Pons (tissue), 1 donor: ENCODE data around the gene ZRSR2.

Experiments
- DNase-seq: peaks from one replicate; pipeline ENCODE4 v3.0.0-alpha.2; 2016; ENCODE audit warnings: low spot score

The ZRSR2 gene

GRCh38 chrX:15853586-15854079 lies 63.3 kb downstream of the ZRSR2 start:
- no peak for DNase-seq

DNA sequence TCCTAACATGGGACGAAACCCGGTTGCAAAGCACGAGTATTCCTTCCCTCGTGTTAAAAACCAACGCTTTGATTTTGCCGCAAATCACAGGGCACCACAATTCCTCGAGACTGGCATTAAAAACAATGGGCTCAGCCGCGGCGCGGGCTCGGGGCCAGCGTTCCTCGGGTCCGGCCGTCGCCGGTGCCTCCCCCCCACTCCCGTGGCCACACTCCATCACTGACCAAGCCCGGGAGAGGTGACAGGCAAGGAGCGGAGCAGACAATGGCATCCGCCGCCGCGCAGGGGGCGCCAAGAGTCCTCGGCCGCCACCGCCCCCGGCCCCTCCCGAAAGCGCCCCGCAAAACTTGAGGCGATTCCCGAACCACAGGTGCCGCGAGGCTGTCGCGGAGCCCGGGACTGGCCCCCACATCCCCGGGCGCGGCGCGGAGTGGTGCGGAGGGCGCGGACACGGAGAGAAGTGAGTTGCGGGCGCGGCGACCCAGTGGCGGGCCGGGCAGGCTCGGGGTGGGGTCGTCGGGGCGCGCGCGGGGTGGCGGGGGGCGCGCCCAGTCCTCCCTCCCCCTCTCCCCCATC lies 63.9 kb downstream of the ZRSR2 start:
- DNase-seq, result no peak

GRCh38 chrX:15854712-15855567 lies 64.7 kb downstream of the ZRSR2 start, which contains the start of gene AP1S2:
Gene AP1S2 (minus strand): TSS chrX:15854813. CDS start chrX:15852524, 2,289 bp downstream.
- DNase-seq, result peak; percentile 91

- no peak for DNase-seq
Observed at GRCh38 chrX:15855568-15856221, 65.4 kb downstream of the ZRSR2 start.

DNA sequence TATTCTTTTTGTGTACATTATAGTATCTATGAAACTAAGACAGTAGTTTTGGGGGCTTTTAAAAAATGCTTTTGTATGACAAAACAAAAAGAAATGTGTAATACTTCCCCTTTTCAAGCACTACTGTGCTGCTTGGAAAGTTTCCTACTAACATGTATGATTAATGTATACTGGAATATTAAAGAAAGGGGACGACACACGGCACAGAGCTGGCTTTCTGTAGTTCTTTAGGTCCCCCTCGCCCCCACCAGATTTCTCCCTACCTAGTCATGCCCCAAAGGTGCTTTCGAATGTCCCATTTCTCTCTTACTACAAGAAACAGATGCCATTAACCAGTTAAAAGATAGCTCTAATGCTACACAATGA lies 65.9 kb downstream of the ZRSR2 start:
- DNase-seq, result no peak

DNA sequence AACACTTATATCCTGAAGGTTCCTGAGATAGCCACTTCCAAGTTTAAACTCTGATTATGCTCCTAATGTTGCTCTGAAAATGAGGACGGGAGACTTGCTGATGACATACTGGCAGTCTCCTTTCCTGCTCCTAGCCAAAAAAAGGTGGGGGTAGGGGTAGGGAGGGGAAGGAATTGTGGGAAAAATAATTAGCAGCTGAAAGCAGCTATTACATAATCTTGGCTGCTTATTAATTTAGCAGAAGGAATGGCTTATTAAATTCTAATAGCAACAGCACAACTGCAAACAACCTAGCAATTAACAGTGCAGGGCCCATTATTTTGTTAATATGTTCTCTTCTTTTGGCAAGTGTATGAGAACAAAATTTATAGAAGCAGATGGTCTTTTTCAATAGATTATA lies 66.4 kb downstream of the ZRSR2 start:
- no peak for DNase-seq

DNA sequence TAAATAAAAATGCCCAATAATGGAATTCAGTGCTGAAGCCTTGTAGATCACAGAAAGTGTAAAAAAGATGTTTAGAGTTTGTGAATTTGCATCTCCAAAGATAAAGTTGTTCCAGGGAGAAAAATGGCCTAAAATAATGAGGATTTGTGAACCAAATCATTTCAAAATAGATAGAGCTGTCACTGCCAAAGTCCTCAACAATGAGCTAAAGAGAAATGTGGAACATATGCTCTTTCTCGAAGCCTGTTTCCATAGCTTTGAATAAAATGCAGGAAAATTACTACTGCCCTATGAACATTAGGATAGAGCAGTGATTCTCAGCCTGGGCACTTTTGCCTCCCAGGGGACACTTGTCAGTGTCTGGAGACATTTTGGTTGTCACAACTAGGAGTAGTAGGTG lies 67.8 kb downstream of the ZRSR2 start:
- no peak for DNase-seq

DNA sequence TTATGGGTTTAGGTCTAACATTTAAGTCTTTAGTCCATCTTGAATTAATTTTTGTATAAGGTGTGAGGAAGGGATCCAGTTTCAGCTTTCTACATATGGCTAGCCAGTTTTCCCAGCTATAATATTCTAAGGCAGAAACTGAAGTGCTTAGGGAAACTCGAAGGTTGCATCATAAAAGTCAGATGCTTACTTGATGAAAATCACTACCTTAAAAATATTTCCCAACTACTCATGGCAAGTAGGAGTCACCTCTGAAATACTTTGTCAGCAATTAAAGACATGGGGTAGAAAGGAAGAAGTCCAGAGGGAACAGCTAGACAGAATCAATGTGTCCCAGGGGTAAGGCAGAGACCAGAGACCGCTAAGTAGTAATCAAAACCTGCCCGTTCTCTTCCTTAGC lies 70.6 kb downstream of the ZRSR2 start:
- no peak for DNase-seq

DNA sequence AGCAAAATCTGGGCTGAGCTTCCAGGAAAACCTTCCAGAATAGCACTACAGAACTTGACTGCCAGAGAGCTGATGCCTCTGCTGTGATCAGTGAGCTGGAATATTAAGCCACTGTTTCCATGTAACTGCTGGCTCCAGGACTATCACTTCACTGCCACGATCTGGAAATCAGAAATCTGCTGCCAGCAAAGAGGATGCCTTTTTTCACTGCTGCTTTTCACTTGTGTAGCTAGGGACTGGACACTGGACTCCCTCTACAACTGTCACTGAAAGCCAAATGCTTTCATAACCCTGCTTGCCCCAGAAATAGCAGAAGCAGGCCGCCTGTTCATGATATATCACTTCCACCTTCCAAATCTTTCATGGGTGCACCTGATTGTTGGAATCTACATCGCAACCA lies 73.7 kb downstream of the ZRSR2 start:
- no peak for DNase-seq

DNA sequence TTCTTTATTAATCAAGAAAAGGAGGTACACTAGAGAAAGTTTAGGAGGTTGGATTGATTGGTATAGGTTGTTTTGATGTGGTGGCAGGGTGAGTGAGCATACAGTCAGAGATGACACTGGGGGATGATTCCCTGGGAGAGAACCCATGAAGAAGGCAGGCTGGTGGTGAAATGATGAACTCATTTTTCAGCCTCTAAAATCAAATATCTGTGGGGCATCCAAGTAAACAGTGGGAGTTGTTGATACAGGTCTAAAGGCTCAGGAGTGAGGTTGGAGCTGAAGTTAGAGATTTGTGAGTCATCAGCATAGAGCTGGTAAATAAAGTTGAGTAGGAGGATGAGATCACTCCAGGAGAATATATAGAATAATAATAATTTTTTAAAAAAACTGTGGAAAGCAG lies 74.3 kb downstream of the ZRSR2 start:
- no peak for DNase-seq

- no peak for DNase-seq
Observed at GRCh38 chrX:15866147-15866546, 75.9 kb downstream of the ZRSR2 start.

DNA sequence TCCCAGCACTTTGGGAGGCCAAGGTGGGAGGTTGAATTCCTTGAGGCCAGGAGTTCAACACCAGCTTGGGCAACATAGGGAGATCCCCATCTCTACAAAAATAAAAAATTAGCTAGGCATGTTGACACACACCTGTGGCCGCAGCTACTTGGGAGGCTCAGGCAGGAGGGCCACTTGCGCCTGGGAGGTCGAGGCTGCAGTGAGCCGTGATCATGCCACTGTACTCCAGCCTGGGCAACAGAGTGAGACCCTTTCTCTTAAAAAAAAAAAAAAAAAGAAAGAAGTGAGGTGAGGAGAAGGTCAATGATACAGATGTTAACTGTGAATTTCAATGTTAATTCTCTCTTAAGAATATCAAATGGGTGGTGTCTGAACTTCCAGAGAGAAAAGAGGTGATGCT lies 79.4 kb downstream of the ZRSR2 start:
- DNase-seq, result no peak

DNA sequence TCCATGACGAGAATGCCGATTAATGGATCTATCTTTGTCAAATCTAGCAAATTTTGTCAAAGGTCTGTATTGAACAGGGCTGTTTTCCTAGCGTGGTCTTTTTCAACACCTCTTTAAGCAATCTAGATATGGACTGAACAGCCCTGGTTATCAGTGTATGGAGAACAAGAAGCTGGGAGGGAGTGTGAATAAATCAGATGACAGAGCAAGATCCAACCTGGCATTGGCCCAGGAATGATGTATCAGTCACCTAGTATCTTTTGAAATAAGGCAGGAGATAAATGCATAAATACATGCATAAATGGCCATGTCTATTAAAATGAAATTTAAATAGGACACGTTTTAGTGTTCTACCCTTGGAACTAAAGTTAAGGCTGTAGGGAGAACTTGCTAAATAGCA lies 80.0 kb downstream of the ZRSR2 start:
- DNase-seq, result no peak
